Measurements from ENCODE around the gene EPS8L2. TPM values are rescaled to one million over a fixed set of nuclear protein-coding genes. Genes with fewer than 3 reads are reported as not detected.

Gene EPS8L2
- total and polyA plus RNA-seq, 9 of the 15 experiments (the other 6 are each of a cell fraction or from before 2014, with no cell fraction given) = 0.75 to 17.0 (median 3.7) TPM

- no peak for TF ChIP-seq FIP1L1 (IDR thresholded peaks at IDR 0.05; ENCODE audit: low read depth, low read length, poor library complexity, severe bottlenecking)
- peak; percentile 16; the same call in 1 of the 2 replicates for TF ChIP-seq IRF2 (CRISPR knock-in tag; IDR thresholded peaks at IDR 0.05)
- TF ChIP-seq ZNF830 (CRISPR knock-in tag; IDR thresholded peaks at IDR 0.05) = no peak
- no peak for TF ChIP-seq ATF7 (IDR thresholded peaks at IDR 0.05)
- no peak for TF ChIP-seq CBFB (CRISPR knock-in tag; IDR thresholded peaks at IDR 0.05)
- no peak for TF ChIP-seq NFE2 (IDR thresholded peaks at IDR 0.05; ENCODE audit: low read depth)
- peak; percentile 91 for TF ChIP-seq ERF (CRISPR knock-in tag; IDR thresholded peaks at IDR 0.05)
- no peak for TF ChIP-seq CUX1 (CRISPR knock-in tag; IDR thresholded peaks at IDR 0.05)
- TF ChIP-seq ZNF124 (CRISPR knock-in tag; IDR thresholded peaks at IDR 0.05) = no peak
- TF ChIP-seq SMAD3 (CRISPR knock-in tag; conservative IDR thresholded peaks at IDR 0.05) = no peak
- TF ChIP-seq DDX20 (tag; IDR thresholded peaks at IDR 0.05; ENCODE audit: low read depth) = no peak
- no peak for TF ChIP-seq ZNF79 (CRISPR knock-in tag; IDR thresholded peaks at IDR 0.05; ENCODE audit: low read depth)
- no peak for TF ChIP-seq POLR2B (IDR thresholded peaks at IDR 0.05; ENCODE audit: low read depth, partially characterized antibody)
- no peak for TF ChIP-seq ARID3A (IDR thresholded peaks at IDR 0.05; ENCODE audit: borderline replicate concordance, low read depth, low read length)
- TF ChIP-seq RAD21 (CRISPR knock-in tag; conservative IDR thresholded peaks at IDR 0.05 in 1 of 2, IDR thresholded peaks at IDR 0.05 in 1 of 2) = no peak
- TF ChIP-seq, protein P1, sequence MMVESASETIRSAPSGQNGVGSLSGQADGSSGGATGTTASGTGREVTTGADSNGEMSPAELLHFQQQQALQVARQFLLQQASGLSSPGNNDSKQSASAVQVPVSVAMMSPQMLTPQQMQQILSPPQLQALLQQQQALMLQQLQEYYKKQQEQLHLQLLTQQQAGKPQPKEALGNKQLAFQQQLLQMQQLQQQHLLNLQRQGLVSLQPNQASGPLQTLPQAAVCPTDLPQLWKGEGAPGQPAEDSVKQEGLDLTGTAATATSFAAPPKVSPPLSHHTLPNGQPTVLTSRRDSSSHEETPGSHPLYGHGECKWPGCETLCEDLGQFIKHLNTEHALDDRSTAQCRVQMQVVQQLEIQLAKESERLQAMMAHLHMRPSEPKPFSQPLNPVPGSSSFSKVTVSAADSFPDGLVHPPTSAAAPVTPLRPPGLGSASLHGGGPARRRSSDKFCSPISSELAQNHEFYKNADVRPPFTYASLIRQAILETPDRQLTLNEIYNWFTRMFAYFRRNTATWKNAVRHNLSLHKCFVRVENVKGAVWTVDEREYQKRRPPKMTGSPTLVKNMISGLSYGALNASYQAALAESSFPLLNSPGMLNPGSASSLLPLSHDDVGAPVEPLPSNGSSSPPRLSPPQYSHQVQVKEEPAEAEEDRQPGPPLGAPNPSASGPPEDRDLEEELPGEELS (CRISPR knock-in tag; IDR thresholded peaks at IDR 0.05; ENCODE audit: borderline replicate concordance) = no peak
- TF ChIP-seq NFE2L1 (tag; IDR thresholded peaks at IDR 0.05; ENCODE audit: borderline replicate concordance, low read depth) = no peak
Measured at GRCh38 chr11:694563-695287, 11.3 kb upstream of the EPS8L2 start, which contains the start of gene DEAF1 (continued).
